Spleen (tissue), 11 donors: Measurements from ENCODE around the gene YIPF3. TPM values are rescaled to one million over a fixed set of nuclear protein-coding genes. Genes with fewer than 3 reads are reported as not detected.

Experiments used
- DNase-seq: peaks from one replicate; pipeline ENCODE4 v3.0.0-alpha.2; 2020
- H3K27ac ChIP-seq, 8 donors: fragments of 200-600 bp; sonication (generic) in 7 of 8; 1 replicate in 4 of 8; 2 replicates in 4 of 8; pipeline versions ENCODE4 v1.5.0 to v1.8.0; 2016 to 2021; ENCODE audit warnings: inconsistent platforms in 4 of 8, mild to moderate bottlenecking in 4 of 8, moderate library complexity in 1 of 8
- H3K27me3 ChIP-seq, 7 donors: fragments of 200-600 bp; sonication (generic) in 6 of 7; replicated peaks in 1 of 7; 1 replicate in 4 of 7; 2 replicates in 3 of 7; pipeline versions ENCODE4 v1.5.0 to v1.8.0; 2016 to 2021; ENCODE audit warnings: inconsistent platforms in 3 of 7, mild to moderate bottlenecking in 1 of 7
- H3K36me3 ChIP-seq, 6 donors: fragments of 200-600 bp; sonication (generic) in 5 of 6; 1 replicate in 4 of 6; 2 replicates in 2 of 6; pipeline versions ENCODE4 v1.5.0 to v1.8.0; 2016 to 2021; ENCODE audit warnings: inconsistent platforms in 2 of 6
- H3K4me1 ChIP-seq, 6 donors: fragments of 200-600 bp; sonication (generic) in 5 of 6; 1 replicate in 3 of 6; 2 replicates in 3 of 6; pipeline versions ENCODE4 v1.5.0 to v1.8.0; 2016 to 2021; ENCODE audit warnings: inconsistent platforms in 3 of 6
- H3K4me3 ChIP-seq, 8 donors: fragments of 200-600 bp; sonication (generic) in 7 of 8; 1 replicate in 4 of 8; 2 replicates in 4 of 8; pipeline versions ENCODE4 v1.5.0 to v1.8.0; 2016 to 2021; ENCODE audit warnings: inconsistent platforms in 4 of 8, mild to moderate bottlenecking in 4 of 8, moderate library complexity in 2 of 8
- H3K9me3 ChIP-seq, 8 donors: fragments of 200-600 bp; sonication (generic) in 7 of 8; 1 replicate in 4 of 8; 2 replicates in 4 of 8; pipeline versions ENCODE4 v1.5.0 to v1.8.0; 2016 to 2021; ENCODE audit warnings: inconsistent platforms in 4 of 8
- POLR2A ChIP-seq, 3 donors: fragments of 450-650 bp; IDR thresholded peaks; one replicate each; pipeline ENCODE4 v1.5.1; 2017; ENCODE audit warnings: antibody characterized with exemption in 3 of 3, mild to moderate bottlenecking in 1 of 3
- POLR2AphosphoS5 ChIP-seq, 3 donors: sonication (generic); formaldehyde crosslinking; IDR thresholded peaks; one replicate each; pipeline ENCODE4 v1.5.1; 2017; ENCODE audit warnings: antibody characterized with exemption in 3 of 3
- WGBS, 5 donors: extraction: QIAGEN DNeasy Blood & Tissue Kit in 3 of 5; methylation state at CpG; one replicate each; pipeline versions ENCODE4 v1.1.5 to v1.1.7; 2013 to 2018; 5-methylcytosine and 5-hydroxymethylcytosine counted together
- intact Hi-C: fragments of 100-400 bp; cut with DNase I; formaldehyde crosslinking; loops from one replicate; pipeline ENCODE4 v1.15.0; 2023; ENCODE audit warnings: low total_unique reads
- polyA plus RNA-seq, 3 donors: library from polyadenylated mRNA; stranded (reverse); fragments of 200-250 nt; gene quantifications; one replicate each; pipeline ENCODE4 v1.2.1, GENCODE V29; 2013
- total RNA-seq, 7 donors: library from RNA; depleted of rRNA in 3 of 7; stranded (reverse); fragments of >200 nt in 3 of 7; fragmentation: NEBNext Ultra II Directional in 4 of 7; extraction: Animal tissue kit (Norgen Biotek cat#: 25700) in 4 of 7; gene quantifications; one replicate each; pipeline versions ENCODE4 v1.1.0 to v1.2.1, GENCODE V29; 2016 to 2021
- TF ChIP-seq, protein P1 (sequence below), 11 experiments: fragments of 200-600 bp in 7 of 11; fragments of 450-650 bp in 4 of 11; sonication (generic) in 4 of 11; IDR thresholded peaks in 8 of 11; conservative IDR thresholded peaks in 3 of 11; 1 replicate in 7 of 11; 2 replicates in 4 of 11; pipeline versions ENCODE4 v1.4.0 to v1.8.0; 2016 to 2021; ENCODE audit warnings: antibody characterized with exemption in 11 of 11, inconsistent platforms in 4 of 11, mild to moderate bottlenecking in 1 of 11
- donor health status: healthy with polysubstance abuse.
- donor health status: DM: no; HTN: no; CAD: no; lungs with moderate emphysema.
- donor health status: DM: no; HTN: no; CAD: no.
- donor health status: Bipolar disorder and iron deficiency.
- donor health status: healthy.
- donor health status: DM: no; HTN: no; CAD: no.
- donor health status: DM: yes; HTN: yes; CAD: no.

Gene YIPF3
- total and polyA plus RNA-seq, 10 donors: 38.0 to 80.1 (median 63.8) TPM

- H3K27ac ChIP-seq: peak overlapping the region; percentile 58 to 97 (median 92)
- peak overlapping the region; percentile 64 to 97 (median 84) for H3K4me3 ChIP-seq
- TF ChIP-seq, protein P1, sequence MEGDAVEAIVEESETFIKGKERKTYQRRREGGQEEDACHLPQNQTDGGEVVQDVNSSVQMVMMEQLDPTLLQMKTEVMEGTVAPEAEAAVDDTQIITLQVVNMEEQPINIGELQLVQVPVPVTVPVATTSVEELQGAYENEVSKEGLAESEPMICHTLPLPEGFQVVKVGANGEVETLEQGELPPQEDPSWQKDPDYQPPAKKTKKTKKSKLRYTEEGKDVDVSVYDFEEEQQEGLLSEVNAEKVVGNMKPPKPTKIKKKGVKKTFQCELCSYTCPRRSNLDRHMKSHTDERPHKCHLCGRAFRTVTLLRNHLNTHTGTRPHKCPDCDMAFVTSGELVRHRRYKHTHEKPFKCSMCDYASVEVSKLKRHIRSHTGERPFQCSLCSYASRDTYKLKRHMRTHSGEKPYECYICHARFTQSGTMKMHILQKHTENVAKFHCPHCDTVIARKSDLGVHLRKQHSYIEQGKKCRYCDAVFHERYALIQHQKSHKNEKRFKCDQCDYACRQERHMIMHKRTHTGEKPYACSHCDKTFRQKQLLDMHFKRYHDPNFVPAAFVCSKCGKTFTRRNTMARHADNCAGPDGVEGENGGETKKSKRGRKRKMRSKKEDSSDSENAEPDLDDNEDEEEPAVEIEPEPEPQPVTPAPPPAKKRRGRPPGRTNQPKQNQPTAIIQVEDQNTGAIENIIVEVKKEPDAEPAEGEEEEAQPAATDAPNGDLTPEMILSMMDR (IDR thresholded peaks at IDR 0.05 in 8 of 11, conservative IDR thresholded peaks at IDR 0.05 in 3 of 11): no peak
- TF ChIP-seq POLR2A (IDR thresholded peaks at IDR 0.05): no peak
- TF ChIP-seq POLR2AphosphoS5 (IDR thresholded peaks at IDR 0.05): no peak
- no peaks in the 10 kb centered on the region for H3K9me3 ChIP-seq
- peaks cover 33 to 81% (median 50%) of the 10 kb centered on the region in 6 donors for H3K4me1 ChIP-seq
- intact Hi-C loops: no loop called here
- no peaks in the 10 kb centered on the region for H3K27me3 ChIP-seq
- no peak for DNase-seq
- H3K36me3 ChIP-seq: peaks cover 5 to 74% (median 60%) of the 10 kb centered on the region in 6 donors
- WGBS, 5 donors: 70 to 82% (median 79%) methylated on average over 9 of the region's 9 CpGs
Observed at GRCh38 chr6:43515808-43516207, 918 bp downstream of the YIPF3 start.

GRCh38 chr6:43511824-43512415, 4.8 kb downstream of the YIPF3 start:
- Histone ChIP-seq H3K4me1 (peaks cover 32 to 91% (median 56%) of the 10 kb centered on the region in 6 donors), H3K36me3 (peaks cover 5 to 53% (median 42%) of the 10 kb centered on the region in 6 donors), H3K4me3 (no peak overlapping the region), H3K27me3 (peaks cover 3 to 31% (median 10%) of the 10 kb centered on the region in 7 donors), H3K9me3 (no peaks in the 10 kb centered on the region), H3K27ac (no peak overlapping the region)
- DNase-seq: peak; percentile 61
- TF ChIP-seq, protein P1 (IDR thresholded peaks at IDR 0.05 in 8 of 11, conservative IDR thresholded peaks at IDR 0.05 in 3 of 11): no peak
- TF ChIP-seq POLR2A (IDR thresholded peaks at IDR 0.05) (no peak), POLR2AphosphoS5 (IDR thresholded peaks at IDR 0.05) (peak in 1 of 3 donors; percentile 29)
- intact Hi-C loops: no loop called here
- 85 to 91% (median 89%) methylated on average over 11 of the region's 11 CpGs for WGBS, 5 donors

DNA sequence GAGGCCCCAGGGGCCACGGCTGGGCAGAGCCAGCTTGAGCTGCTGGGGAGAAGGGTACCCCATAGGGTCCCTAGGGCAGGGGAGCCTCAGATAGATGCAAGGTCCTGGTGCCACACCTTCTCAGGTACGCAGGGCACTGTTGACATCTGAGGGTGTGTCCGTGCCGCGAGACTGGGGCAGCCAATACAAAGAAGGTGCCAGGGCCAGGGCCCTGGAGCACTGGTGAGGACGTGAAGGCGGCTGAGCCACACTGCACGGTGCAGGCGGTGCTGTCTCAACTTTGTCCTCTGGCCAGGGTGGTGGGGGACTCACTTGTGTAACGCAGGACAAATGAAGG, 5.9 kb downstream of the YIPF3 start:
- TF ChIP-seq, protein P1 (IDR thresholded peaks at IDR 0.05 in 8 of 11, conservative IDR thresholded peaks at IDR 0.05 in 3 of 11): no peak
- TF ChIP-seq POLR2A (IDR thresholded peaks at IDR 0.05): no peak
- no peak for TF ChIP-seq POLR2AphosphoS5 (IDR thresholded peaks at IDR 0.05)
- 89 to 95% (median 90%) methylated on average over 6 to 10 of the region's 10 CpGs for WGBS, 5 donors
- Histone ChIP-seq H3K36me3 (peaks cover 5 to 54% (median 42%) of the 10 kb centered on the region in 6 donors), H3K4me3 (peak overlapping the region in 6 of 8 donors; percentile 69 to 86 (median 82)), H3K9me3 (no peaks in the 10 kb centered on the region), H3K27ac (peak overlapping the region in 6 of 8 donors; percentile 29 to 78 (median 66)), H3K4me1 (peaks cover 32 to 95% (median 59%) of the 10 kb centered on the region in 6 donors), H3K27me3 (peaks cover 3 to 31% (median 10%) of the 10 kb centered on the region in 7 donors)
- intact Hi-C loops: no loop called here
- DNase-seq: peak; percentile 79
